Kidney epithelial cell (primary cell): ENCODE results near the gene ZZZ3. TPM values are rescaled to one million over a fixed set of nuclear protein-coding genes. Genes with fewer than 3 reads are reported as not detected.
A peak's percentile ranks its signal among the peaks of the same experiment; 100 is the strongest.
"Not testable (repeated sequence)": the region's sequence is repeated elsewhere in the genome, so short reads cannot be mapped to it uniquely, and the experiment has no call there.

Experiments
- DNase-seq: peaks from one replicate; pipeline ENCODE4 v3.0.0-alpha.2; 2010; ENCODE audit warnings: low read depth
- H3K27me3 ChIP-seq: 2 replicates; pipeline ENCODE4 v1.6.0; 2011; ENCODE audit warnings: low read length; ENCODE audit not compliant: control insufficient read depth, insufficient read depth
- H3K36me3 ChIP-seq: 2 replicates; pipeline ENCODE4 v1.5.1; 2011; ENCODE audit warnings: low read length; ENCODE audit not compliant: control insufficient read depth, insufficient read depth
- H3K4me3 ChIP-seq: 2 replicates; pipeline ENCODE4 v1.5.1; 2011; ENCODE audit warnings: low read depth, mild to moderate bottlenecking, control low read depth, low read length
- CTCF ChIP-seq: IDR thresholded peaks from 2 replicates; pipeline ENCODE4 v1.5.1; 2011; ENCODE audit warnings: mild to moderate bottlenecking, moderate library complexity, low read length, control low read depth, inconsistent platforms; ENCODE audit not compliant: insufficient read depth, poor library complexity, severe bottlenecking
- total RNA-seq: library from RNA; depleted of rRNA; stranded (reverse); fragments of >200 nt; gene quantifications from 2 replicates; pipeline ENCODE4 v1.2.3, GENCODE V29; 2015

Gene ZZZ3
- total RNA-seq, 1 donor from 2014 or later = 71.9 TPM

DNA sequence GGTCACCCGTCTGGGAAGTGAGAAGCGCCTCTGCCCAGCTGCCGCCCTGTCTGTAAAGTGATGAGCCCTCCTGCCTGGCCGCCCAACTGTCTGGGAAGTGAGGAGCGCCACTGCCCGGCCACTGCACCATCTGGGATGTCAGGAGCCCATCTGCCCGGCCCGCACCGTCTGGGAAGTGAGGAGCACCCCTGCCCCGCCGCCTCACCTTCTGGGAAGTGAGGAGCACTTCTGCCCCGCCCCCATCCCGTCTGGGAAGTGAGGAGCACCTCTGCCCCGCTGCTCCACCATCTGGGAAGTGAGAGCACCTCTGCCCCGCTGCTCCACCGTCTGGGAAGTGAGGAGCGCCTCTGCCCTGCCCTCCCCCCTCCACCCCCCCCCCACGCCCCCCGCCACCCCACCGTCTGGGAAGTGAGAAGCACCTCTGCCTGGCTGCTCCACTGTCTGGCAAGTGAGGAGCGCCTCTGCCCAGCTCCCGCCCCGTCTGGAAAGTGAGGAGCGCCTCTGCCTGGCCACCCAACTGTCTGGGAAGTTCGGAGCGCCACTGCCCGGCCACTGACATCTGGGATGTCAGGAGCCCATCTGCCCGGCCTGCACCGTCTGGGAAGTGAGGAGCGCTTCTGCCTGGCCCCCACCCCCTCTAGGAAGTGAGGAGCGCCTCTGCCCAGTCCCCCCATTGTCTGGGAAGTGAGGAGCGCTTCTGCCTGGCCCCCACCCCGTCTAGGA lies 4.5 kb upstream of the ZZZ3 start:
- no peaks in the 10 kb centered on the region for H3K27me3 ChIP-seq
- no peak for TF ChIP-seq CTCF
- no peak for DNase-seq
- H3K36me3 ChIP-seq = no peaks in the 10 kb centered on the region
- no peak overlapping the region for H3K4me3 ChIP-seq

GRCh38 chr1:77683160-77684148 lies 996 bp upstream of the ZZZ3 start:
- Histone ChIP-seq H3K4me3 (peak overlapping the region; percentile 86), H3K36me3 (no peaks in the 10 kb centered on the region), H3K27me3 (no peaks in the 10 kb centered on the region)
- peak; percentile 56 for DNase-seq
- TF ChIP-seq CTCF = peak; percentile 37

- Histone ChIP-seq H3K36me3 (no peaks in the 10 kb centered on the region), H3K27me3 (no peaks in the 10 kb centered on the region), H3K4me3 (no peak overlapping the region)
- TF ChIP-seq CTCF = no peak
- DNase-seq = no peak
Measured at GRCh38 chr1:77680173-77680572, 2.3 kb downstream of the ZZZ3 start.

- DNase-seq = no peak
- H3K4me3 ChIP-seq = no peak overlapping the region
- no peaks in the 10 kb centered on the region for H3K36me3 ChIP-seq
- TF ChIP-seq CTCF = no peak
- no peaks in the 10 kb centered on the region for H3K27me3 ChIP-seq
Measured at GRCh38 chr1:77678660-77679610, 3.5 kb downstream of the ZZZ3 start.

DNA sequence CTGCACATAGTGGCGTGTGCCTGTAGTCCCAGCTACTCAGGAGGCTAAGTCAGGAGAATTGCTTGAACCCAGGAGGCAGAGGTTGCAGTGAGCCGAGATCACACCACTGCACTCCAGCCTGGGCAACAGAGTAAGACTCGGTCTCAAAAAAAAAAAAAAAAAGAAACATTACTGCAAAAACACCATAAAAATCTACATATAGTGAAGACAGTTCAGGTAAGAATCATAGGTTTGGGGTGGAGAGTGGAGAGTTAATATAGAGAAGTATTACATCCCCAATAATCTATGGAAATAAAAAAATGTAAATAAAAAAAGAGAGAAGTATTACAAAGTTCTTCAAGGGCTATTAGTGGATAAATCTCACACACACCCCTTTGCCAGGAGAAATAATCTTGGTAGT lies 7.7 kb downstream of the ZZZ3 start:
- not testable (repeated sequence) for DNase-seq, H3K36me3 ChIP-seq, H3K4me3 ChIP-seq, H3K27me3 ChIP-seq
